GM21526 (cell line): ENCODE results near the gene CBARP.

ENCODE experiments used
- ATAC-seq: cut with Tn5 transposase; IDR thresholded peaks from one replicate; pipeline ENCODE4 v1.9.1; 2021; ENCODE audit warnings: moderate library complexity; ENCODE audit not compliant: unreplicated experiment, low FRiP score

Gene CBARP

DNA sequence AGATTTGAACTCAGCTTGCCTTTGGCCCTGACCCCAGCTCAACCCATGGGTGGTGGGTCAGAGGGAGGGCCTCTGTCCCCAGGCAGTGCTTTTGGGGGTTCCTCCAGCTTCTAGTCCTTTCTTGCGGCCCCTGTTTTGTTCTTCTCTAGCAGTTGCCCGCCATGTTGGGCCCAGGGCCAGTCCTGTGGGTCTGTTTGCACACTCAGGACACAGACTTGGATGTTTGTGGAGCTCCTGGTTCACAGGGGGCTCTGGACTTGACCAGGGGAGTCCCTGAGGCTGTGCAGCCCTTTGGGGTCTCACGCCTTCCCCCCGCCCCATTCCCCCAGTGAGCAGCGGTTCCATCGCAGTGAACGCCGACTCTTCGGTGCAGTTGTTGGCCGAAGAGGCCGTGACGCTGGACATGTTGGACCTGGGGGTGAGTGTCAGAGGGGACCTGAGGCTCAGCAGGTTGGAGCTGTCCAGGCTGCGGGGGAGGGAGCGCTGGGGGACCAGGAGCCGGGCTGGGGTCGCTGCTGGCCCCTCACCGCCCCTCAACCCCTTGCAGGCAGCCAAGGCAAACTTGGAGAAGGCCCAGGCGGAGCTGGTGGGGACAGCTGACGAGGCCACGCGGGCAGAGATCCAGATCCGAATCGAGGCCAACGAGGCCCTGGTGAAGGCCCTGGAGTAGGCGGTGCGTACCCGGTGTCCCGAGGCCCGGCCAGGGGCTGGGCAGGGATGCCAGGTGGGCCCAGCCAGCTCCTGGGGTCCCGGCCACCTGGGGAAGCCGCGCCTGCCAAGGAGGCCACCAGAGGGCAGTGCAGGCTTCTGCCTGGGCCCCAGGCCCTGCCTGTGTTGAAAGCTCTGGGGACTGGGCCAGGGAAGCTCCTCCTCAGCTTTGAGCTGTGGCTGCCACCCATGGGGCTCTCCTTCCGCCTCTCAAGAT lies 6.2 kb upstream of the CBARP start:
- ATAC-seq: no peak

DNA sequence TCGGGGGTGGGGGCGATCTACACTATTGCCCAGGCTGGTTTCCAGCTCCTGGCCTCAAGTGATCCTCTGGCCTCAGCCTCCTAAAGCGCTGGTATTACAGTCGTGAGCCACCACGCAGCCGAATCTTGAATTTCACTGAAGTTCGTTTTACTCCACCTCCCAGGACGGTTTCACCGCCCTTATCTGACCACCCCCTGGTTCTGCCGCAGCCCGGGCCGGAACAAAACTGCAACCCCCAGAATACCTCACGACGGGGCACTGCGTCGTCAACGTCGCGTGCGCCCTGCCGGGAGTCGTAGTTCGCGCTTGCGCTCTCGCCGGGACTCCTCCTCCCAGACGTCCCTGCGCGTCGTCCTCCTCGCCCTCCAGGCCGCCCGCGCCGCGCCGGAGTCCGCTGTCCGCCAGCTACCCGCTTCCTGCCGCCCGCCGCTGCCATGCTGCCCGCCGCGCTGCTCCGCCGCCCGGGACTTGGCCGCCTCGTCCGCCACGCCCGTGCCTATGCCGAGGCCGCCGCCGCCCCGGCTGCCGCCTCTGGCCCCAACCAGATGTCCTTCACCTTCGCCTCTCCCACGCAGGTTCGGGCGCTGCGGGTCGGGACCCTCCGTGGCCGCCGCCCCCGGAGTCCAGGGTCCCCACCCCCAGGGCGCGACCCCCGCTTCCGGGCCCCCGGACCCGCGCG lies 3.8 kb upstream of the CBARP start, which contains the start of gene ATP5F1D:
Gene ATP5F1D (plus strand): TSS at position 335 of the 679 bp plus-strand sequence. CDS start 100 bp downstream, at position 435.
- ATAC-seq: peak; percentile 31

DNA sequence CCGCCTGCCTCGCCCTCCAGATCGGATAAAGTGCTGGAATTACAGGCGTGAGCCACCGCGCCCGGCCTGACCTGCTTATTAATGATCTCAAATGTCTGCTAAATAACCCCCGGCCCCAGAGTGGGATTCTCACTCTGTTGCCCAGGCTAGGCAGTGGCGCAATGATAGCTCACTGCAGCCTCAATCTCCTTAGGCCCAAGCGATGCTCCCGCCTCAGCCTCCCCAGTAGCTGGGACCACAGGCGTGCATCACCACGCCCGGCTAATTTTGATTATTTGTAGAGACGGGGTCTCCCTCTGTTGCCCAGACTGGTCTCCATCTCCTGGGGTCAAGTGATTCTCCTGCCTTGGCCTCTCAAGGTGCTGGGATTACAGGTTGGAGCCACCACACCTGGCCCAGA lies 3.1 kb upstream of the CBARP start:
- ATAC-seq: no peak

DNA sequence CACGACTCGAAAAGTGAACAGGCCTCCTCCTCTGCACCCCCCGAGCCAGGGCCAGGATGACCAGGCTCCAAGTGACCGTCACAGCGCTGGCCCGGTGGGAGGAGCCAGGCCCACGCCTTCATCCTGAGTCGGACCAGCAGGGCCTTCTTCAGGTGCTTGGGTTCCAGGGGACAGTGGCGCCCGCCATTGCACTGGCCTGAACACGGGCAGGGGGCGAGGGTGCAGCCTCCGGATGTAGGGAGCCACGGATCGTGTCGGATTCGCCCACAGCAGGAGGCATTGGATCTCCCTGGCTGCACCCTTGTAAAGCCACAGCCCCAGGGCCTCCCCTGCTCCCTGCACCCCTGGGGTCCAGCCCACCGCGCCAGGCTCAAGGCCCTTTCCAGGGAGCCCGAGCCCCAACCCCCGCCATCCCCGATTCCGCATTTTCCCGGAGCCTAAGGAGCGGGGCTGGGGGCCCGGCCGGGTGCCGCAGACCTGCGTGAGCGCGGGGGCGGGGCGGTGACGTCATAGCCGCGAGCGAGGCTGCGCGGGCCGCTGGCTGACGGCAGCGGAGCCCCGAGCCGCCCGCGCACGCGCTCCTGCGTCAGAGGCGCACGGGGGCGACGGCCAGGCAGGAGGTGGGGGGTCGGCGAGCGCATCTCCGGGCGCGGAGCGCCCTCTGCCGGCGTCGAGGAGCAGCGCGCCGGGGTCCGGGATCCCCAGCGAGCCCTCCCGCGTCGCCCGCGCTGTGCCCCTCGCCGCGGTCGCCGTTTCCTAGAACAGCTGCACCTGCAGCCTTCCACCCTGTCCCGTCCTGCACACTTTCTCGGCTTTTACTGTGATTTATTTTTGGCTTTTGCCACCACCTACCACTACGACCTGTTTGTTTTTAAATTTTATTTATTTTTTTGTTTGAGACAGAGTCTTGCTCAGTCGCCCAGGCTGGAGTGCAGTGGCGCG lies 2.3 kb upstream of the CBARP start:
- no peak for ATAC-seq

DNA sequence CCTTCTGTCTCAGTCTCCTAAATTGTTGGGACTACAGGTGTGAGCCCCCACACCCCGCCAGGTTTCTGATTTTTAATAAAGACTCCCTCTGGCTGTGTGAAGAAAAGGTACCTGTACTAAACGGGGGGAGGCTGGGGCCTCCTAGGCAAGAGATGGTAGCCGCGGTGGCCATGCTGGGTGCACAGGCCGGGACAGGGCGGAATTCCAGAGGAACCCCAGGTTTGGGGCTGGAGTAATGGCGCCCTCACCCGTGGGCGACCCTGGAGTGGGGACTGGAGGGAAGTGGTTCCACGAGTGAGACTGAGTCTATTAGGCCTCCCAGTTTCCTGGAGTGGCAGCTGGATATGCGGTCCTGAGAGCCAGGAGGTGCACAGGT lies 1.6 kb upstream of the CBARP start:
- no peak for ATAC-seq

- ATAC-seq: no peak
Observed at GRCh38 chr19:1238369-1239303, 831 bp upstream of the CBARP start.

DNA sequence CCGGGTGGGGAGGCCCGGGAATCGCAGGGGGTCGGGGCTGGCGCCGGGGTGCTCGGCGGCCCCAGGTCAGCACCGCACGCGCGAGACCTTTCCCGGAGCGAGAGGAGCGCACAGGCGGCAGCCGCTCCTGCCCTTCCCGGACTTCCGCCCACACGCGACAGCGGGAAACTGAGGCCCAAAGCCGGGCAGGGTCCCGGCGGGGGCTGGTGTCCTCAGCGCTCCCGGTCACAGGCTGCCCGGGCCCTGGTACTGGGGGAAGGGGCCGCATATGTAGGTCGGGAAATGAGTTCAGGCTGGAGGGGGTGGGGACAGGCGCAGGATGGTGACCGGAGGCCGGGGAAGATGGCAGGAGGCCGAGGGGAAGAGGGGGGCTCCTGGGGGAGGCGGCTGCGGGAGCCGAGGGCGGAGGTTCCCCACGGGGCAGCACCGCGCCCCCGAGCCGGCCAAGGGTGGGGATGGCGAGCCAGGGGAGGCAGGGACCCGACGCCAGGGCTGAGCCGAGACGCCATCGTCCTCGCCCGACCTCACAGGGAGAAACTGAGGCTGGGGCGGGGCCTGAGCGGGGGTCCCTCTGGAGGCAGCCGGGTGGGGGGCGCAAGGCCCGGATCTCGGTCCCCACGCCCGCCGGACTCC lies 662 bp downstream of the CBARP start:
- ATAC-seq: no peak

DNA sequence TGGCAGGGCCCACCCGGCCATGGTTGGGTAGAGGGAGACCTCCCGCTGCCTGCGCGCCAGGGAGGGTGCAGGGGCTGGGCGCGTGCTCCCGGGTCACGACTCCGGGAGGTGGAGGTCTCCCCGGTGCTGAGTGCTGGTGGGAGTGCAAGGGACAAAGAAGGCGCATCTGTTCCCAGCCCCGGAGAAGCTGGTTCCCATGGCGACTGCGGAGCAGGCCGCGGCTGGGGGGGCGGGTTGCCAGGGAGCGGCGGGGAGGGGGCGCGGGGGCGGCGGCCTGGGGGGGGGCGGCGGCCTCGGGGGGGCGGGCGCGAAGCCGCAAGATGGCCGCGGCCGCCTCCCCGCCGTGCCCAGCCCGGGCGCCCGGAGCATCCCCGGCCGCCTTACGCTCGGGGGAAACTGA lies 1.2 kb downstream of the CBARP start:
- no peak for ATAC-seq

DNA sequence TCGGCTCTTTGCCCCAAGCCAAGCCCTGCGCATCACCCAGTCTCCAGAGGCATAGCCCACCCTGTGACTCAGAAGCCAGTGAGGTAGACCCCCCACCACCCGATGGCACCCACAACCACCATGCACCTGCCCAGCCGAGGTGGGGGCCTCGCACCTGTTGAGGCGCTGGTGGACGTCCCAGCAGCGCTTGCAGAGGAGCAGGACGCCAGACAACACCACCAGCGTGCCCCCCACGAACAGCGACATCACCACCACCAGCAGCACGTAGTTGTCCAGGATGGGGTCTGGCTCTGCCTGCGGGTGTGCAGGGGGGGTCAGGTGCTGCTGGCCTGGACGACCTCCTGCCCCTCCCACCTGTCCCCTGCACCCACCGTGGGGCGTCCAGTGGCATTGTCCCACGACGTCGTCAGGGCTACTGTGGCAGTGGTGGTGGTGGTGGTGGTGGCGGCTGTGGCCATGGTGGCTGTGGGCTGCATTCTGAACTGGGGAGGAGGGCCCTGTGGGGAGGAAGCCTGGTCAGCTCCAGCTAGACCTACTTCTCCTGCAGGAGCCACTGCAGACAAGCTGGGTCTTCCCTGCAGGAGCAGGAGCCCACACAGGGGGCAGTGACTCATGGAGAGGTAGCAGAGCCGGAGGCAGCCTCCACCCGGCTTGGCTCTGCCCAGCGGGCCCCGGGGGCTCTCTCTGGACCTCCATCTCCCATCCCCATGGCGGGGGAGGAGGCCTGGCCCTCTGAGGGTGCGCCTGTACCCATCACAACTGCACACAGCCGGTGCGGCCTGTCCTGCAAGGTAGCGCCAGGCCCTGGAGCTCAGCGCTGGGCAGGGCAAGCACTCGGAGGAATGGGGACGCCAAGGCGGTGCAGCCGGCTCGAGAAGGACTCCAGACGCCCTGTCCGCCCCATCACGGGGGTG lies 1.9 kb downstream of the CBARP start:
- no peak for ATAC-seq

- no peak for ATAC-seq
Observed at GRCh38 chr19:1234955-1235380, 2.8 kb downstream of the CBARP start.

DNA sequence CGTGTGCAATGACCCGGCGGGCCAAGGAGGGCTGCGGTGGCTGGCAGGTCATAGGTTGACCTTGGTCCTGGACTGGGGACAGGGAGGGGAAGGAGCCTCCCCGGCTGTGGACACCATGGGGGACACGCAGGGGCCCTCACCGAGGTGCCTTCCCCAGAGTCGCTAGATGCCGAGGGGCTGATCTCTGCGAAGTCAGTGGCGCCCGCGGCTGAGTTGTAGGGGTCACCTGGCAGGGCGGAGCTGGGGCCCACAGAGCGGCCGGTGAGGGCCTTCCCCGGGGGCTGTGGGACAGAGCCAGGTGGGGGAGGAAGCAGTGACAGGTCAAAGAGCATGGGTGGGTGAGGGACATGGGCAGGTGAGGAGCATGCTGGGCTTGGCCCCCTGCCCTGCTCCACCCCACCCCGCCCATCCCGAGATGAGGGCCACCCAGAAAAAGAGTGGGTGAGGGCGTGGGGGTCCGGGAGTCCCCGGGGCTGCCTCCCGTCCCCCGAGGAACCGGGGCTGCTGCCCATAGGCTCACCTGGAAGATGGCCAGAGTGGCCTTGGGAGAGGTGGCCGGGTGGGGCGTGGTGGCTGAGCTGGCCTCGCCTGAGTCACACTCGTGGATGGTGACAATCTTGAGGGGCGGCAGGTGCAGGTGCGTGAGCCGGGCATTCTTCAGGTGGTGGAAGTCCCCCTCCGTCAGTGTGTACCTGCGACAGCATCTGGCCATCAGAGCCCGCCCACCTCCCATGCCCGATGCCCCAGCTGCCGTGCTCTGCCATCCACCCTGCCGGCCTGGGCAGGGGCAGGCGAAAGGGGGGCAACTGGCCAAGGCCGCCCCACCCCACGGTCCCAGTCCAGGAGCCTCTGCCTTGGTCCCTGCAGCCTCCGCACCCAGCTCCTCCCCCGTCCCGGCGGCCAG lies 3.5 kb downstream of the CBARP start:
- no peak for ATAC-seq

DNA sequence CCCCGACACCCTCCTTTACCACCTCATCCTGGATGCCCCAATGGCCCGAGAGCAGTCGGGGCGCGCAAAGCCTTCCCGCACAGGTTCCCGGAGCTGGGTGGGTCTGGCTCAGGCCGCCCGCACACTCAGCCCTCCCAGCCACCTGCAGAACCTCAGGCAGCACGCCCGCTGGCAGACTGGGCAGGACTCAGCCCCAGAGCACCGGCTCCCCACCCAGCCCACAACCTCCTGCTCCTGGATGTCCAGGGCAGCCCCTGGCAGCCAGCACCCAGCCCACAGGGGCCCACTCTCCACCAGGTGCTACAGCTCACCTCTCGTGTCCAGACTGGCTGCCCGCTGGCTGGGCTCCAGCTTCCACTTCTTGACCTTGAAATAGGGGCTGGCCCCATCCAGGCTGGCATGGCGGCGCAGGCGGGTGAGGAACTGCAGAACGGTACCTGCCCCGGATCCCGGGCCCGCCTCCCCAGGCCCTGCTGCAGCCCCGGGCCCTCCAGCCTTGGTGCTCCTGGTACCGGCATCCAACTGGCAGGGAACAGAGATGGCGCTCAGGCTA lies 4.6 kb downstream of the CBARP start:
- ATAC-seq: no peak

DNA sequence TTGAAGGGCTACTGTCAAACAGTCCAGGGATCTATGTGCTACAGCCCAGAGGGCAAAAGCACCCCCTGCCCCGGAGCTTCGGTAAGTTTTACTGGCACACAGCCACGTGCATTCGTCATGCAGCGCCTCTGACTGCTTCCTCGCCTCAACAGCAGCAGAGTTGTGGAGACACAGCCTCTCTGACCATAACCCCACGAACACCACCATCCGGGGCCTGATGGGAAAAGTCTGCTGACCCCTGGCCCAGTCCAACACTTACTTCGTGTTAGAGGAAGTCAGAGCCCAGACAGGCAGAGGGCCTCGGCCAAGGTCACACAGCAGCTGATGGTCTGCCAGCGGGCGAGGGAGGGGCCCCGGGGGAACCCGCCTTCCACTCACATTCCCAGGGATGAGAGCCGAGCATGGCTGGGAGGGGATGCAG lies 5.1 kb downstream of the CBARP start:
- ATAC-seq: no peak

DNA sequence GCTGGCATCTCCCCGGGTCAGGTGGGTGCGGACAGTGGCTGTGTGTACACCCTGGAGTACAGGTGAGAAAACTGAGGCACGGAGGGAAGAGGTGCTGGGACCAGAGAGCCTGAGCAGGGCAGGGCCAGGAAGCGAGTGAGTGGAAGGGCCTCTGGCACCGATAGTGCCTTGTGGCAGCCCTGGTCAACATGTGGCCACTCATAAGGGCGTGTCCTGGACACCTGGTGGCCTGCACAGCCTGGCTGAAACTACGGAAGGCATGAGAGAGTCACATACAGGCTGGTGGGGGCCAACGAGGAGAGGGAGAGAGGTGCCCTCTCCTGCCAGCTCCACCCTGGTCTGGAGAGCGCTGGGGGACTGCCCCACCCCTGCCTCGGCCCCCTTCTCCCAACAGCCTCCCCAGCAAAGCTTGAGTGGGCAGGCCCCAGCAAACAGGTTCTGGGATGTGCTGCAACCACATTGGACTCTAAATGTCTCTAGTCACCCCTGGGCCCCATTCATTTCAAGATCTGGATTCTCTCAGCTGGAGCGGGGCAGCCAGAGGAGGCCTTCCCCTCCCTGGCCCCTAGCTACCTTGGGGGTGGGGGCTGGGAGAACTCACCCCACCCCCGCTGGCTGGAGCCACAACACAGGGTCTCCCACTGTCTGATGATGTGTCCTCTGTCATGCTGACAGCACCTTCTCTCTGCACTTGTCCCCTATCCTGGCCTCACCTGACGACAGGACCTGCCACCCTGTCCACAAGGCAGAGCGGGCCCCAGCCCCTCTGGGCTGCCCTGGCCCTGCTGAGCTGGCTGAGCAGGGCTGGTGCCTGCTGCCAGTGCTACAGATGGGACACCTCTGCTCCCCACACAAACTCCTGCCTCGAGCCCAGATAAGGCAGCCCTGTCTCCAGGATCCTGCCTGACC lies 5.8 kb downstream of the CBARP start:
- no peak for ATAC-seq

DNA sequence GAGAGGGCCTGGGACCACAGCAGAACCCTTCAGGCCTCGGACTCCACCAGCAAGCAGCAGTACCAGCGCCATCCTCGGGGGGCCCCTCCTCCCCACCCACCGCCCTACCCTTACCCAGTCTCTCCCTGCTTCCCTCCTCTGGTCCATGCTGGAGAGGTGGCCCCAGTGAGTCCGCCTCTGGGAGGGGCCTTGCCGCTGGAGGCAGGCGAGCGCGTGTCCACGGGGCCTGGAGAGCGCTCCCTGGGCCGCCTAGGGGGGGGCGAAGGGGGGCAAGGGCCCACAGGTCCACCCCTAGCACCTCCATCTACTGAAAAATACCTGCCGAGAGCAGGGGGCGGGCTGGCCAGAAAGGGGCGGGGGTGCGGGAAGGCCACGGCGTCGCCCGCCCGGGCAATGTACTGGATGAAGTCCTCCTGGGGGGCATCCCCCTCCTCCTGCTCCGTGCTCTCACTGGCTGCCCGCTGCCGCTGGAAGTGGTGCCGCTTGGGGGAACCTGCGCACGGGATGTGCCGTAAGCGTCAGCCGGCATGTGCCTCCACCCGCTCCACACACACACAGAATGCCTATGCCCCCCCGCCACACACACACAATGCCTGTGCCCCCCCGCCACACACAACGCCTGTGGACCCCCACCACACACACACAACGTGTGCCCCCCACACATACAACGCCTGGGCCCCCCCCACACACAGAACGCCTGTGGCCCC lies 6.9 kb downstream of the CBARP start:
- ATAC-seq: no peak
